ENCODE measurements around the gene MORC4. TPM values are rescaled to one million over a fixed set of nuclear protein-coding genes. Genes with fewer than 3 reads are reported as not detected.

MORC4 gene
- total RNA-seq (10 to 100 TPM; 12.4 to 25.3 TPM), polyA plus RNA-seq (10 to 100 TPM in 1 of 2 donors, 1 to 10 TPM in 1; 4.5 to 10.9 TPM)
- long read RNA-seq, donor 1, partial matches to known transcripts: 55 of 59 reads
- long read RNA-seq, donor 1, other reads (novel, unspliced or antisense): 0 of 59 reads
- long read RNA-seq, donor 2, partial matches to known transcripts: 32 of 33 reads
- long read RNA-seq, donor 2, other reads (novel, unspliced or antisense): 0 of 33 reads
- long read RNA-seq, donor 3, partial matches to known transcripts: 16 of 19 reads
- long read RNA-seq, donor 3, other reads (novel, unspliced or antisense): 0 of 19 reads
- long read RNA-seq, donor 4, partial matches to known transcripts: 17 of 17 reads
- long read RNA-seq, donor 4, other reads (novel, unspliced or antisense): 0 of 17 reads
- long read RNA-seq, donor 5, partial matches to known transcripts: 44 of 44 reads
- long read RNA-seq, donor 5, other reads (novel, unspliced or antisense): 0 of 44 reads

- Histone ChIP-seq H3K4me3 (peak within 1 kb of the TSS; percentile 61), H3K9me3 (ENCODE audit: control insufficient read depth in 4 of 4, insufficient read depth in 3 of 4, low read length in 3 of 4) (no peaks in the 10 kb centered on the region), H3K27ac (ENCODE audit: low read depth in 1 of 2, low read length in 1 of 2) (peak within 1 kb of the TSS; percentile 40 to 71), H3K9ac (ENCODE audit: insufficient read depth in 1 of 2, low read length in 2 of 2) (peak within 1 kb of the TSS in 1 of 2 donors; percentile 7), H3K4me1 (ENCODE audit: control insufficient read depth in 5 of 5, insufficient read depth in 5 of 5, low read length in 5 of 5) (peaks cover 0 to 2% (median 0%) of the 10 kb centered on the region in 5 donors), H3K27me3 (ENCODE audit: control insufficient read depth in 3 of 3, insufficient read depth in 3 of 3, low read length in 2 of 3) (peaks cover 0 to 15% (median 7%) of the 10 kb centered on the region in 3 donors), H3K36me3 (ENCODE audit: control insufficient read depth in 4 of 4, insufficient read depth in 4 of 4, low read length in 4 of 4) (no peaks in the 10 kb centered on the region)
- DNase-seq (peak; percentile 83 to 91 (median 91)), ATAC-seq (ENCODE audit: insufficient read depth, low FRiP score) (peak; percentile 87)
- WGBS, 2 donors: 5 to 28% methylated on average over 18 to 42 of the region's 42 CpGs
- no peak for TF ChIP-seq CTCF (IDR thresholded peaks at IDR 0.05; ENCODE audit: control extremely low read depth, extremely low read depth)
Observed at GRCh38 chrX:107000013-107000515, at the start of gene MORC4. TSS of gene MORC4 (minus strand) at chrX:107000212. CDS start at chrX:106999969, 243 bp downstream.

- DNase-seq (no peak), ATAC-seq (ENCODE audit: insufficient read depth, low FRiP score) (no peak)
- no peaks in the 10 kb centered on the region for H3K9me3 ChIP-seq (ENCODE audit: control insufficient read depth in 4 of 4, insufficient read depth in 3 of 4, low read length in 3 of 4)
- H3K4me1 ChIP-seq (ENCODE audit: control insufficient read depth in 5 of 5, insufficient read depth in 5 of 5, low read length in 5 of 5): peaks cover 0 to 2% (median 0%) of the 10 kb centered on the region in 5 donors
- H3K27ac ChIP-seq (ENCODE audit: low read depth in 1 of 2, low read length in 1 of 2): no peak overlapping the region
- peaks cover 0 to 22% (median 0%) of the 10 kb centered on the region in 3 donors for H3K27me3 ChIP-seq (ENCODE audit: control insufficient read depth in 3 of 3, insufficient read depth in 3 of 3, low read length in 2 of 3)
- 51 to 71% methylated on average over 1 of the region's 1 CpG for WGBS, 2 donors
- H3K4me3 ChIP-seq: no peak overlapping the region
- no peak overlapping the region for H3K9ac ChIP-seq (ENCODE audit: insufficient read depth in 1 of 2, low read length in 2 of 2)
- TF ChIP-seq CTCF (IDR thresholded peaks at IDR 0.05; ENCODE audit: control extremely low read depth, extremely low read depth): no peak
- no peaks in the 10 kb centered on the region for H3K36me3 ChIP-seq (ENCODE audit: control insufficient read depth in 4 of 4, insufficient read depth in 4 of 4, low read length in 4 of 4)
Observed at GRCh38 chrX:107047622-107048021, 47.6 kb upstream of the MORC4 start.

- no peak for DNase-seq
- 26 to 82% methylated on average over 1 of the region's 1 CpG for WGBS, 2 donors
- H3K4me3 ChIP-seq: no peak overlapping the region
- H3K9me3 ChIP-seq (ENCODE audit: control insufficient read depth in 4 of 4, insufficient read depth in 3 of 4, low read length in 3 of 4): no peaks in the 10 kb centered on the region
- H3K27me3 ChIP-seq (ENCODE audit: control insufficient read depth in 3 of 3, insufficient read depth in 3 of 3, low read length in 2 of 3): peaks cover 0 to 30% (median 14%) of the 10 kb centered on the region in 3 donors
- TF ChIP-seq CTCF (IDR thresholded peaks at IDR 0.05; ENCODE audit: control extremely low read depth, extremely low read depth): no peak
- H3K36me3 ChIP-seq (ENCODE audit: control insufficient read depth in 4 of 4, insufficient read depth in 4 of 4, low read length in 4 of 4): no peaks in the 10 kb centered on the region
- H3K9ac ChIP-seq (ENCODE audit: insufficient read depth in 1 of 2, low read length in 2 of 2): no peak overlapping the region
- H3K27ac ChIP-seq (ENCODE audit: low read depth in 1 of 2, low read length in 1 of 2): no peak overlapping the region
- H3K4me1 ChIP-seq (ENCODE audit: control insufficient read depth in 5 of 5, insufficient read depth in 5 of 5, low read length in 5 of 5): no peaks in the 10 kb centered on the region
- no peak for ATAC-seq (ENCODE audit: insufficient read depth, low FRiP score)
Observed at GRCh38 chrX:107029752-107030151, 29.7 kb upstream of the MORC4 start.
